ENCODE measurements around the gene IGSF21.

Gene IGSF21

DNA sequence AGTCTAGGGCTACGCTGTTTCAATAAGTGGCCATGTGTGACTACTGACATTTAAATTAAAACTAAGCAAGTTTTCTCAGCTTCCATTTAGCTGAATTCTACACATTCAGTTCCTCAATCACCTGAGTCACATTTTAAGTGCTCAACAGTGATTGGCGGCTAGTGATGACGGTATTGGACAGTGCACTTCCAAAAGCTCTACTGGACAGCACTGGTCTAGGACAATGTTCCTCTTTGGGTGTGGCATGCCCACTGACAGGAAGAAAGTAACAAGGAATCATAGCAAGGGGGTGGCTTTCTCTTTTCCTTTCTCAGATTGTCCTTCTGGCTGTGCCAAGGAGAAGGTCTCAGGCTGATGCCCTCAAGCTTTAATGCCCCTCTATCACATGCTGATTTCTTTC is 11.7 kb downstream of the IGSF21 start:
- no peak for DNase-seq

DNA sequence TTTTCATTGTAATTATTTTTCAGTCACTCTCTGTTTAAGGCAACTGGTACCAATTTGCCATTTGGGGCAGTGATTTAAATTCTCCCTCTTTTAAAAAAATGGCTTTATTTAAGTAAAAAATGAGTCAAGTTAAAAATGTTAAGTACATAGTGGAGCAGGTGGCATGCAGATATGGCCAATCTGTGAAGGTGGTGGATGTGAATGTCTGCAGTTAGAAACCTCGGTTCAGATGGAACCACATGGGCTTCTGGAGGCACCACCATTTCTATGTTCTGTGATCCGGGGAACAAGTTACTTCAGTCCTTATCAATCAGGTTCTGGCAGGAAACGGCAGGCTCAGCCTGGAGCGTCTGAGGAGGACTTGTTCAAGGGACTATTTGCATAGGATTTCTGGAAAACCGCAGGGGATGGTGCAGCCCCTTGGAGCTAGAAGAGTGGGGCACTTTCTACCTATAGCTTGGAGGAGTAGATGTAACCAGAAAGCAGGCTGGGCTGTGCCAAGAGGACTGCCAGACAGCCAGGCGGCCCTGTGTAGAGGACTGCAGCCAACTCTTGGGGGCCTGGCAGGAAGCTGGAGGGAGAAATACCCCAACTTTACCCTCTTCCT is 12.3 kb downstream of the IGSF21 start:
- no peak for DNase-seq

DNA sequence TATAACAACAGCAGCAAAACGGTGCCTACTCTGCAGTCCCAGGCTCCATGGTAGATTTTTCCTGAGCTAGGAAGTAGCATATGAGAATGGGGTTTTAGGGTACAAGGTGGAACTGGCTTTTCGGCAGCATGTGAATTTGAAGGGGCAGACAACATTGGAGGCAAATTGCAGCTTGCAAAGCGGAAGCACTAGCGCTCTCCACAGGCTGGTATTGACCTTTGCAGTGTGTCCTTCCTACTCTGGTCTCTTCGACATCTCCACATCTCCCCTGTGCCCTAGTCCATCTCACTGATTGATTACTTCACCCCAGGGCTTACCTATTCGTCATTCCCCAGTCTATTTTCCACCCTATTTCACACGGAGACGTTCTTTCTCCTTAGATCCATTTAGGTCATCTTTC is 13.0 kb downstream of the IGSF21 start:
- DNase-seq = no peak

DNA sequence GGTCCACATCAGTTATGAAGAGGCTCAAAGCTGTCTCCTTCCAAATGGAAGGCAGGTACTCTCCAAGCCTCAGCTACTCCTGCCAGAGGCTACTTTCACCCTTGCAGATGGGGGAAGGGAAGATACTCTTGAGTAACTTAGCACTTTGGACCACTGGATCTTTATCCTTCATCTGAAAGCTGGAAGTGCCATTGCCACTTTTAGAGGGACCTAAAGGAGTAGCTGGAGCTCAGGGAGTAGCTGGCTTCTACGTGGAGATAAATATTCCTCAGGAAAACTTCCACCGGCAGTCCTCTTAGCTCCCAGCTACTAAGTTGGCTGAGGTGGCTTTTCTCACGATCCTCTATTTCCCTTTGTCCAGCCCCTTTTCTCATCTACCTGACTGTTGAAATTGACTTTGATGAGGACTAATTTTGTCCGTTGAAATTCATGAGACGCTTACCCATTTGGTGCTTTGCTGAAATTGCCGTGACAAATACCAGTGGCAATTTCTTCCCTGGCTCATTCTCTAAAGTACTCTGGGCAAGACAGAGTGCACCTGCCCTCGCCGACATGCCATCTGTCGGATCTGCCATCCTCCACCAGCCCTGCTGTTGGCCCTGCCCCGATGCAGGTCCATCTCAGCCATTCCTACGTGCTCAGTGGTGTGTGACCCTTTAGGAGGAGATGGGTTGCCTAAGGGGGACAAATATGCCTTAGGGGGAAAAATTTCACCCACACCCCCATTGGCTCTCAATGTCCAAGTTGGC is 13.6 kb downstream of the IGSF21 start:
- no peak for DNase-seq

DNA sequence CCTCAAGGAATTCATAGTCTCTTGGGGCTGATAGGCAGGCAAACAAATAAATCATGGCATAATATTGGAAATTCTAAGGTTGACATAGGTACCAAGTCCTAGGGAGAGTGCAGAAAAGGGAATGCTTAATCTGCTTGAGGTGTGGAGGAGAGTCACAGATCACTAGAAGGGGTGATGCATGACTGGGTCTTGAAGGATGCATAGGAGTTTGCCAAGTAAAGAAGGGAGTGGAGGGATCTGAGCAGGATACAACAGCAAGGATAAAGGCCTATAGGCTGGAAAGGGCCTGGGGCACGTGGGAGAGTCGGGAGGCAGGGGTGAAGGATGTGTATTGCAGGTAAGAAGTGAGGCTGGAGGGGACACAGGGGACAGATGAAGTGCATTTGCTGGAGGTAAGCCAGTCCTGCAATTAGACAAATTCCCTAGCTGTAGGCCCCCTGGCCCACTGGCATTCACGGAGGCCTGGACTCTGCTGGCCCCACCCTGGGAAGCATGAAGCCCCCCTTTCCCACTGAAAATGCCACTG is 15.9 kb downstream of the IGSF21 start:
- no peak for DNase-seq

DNA sequence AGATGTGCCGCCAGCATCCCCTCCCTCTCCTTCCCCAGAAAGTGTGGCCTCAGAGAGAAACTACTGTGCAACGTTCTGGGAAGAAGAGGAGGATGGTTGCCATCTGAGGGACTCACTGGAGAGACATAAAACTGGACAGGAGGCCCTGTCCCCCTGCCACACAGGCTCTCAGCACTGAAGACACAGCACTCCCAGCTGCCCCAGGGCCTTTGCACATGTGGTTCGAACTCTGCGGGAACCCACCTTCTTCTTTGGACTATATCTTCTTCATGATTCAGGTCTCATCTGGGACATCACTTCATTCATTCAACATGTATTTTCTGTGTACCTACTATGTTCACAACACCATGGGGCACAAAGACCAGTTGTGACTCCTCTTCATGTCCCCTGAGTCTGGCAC is 17.4 kb downstream of the IGSF21 start:
- DNase-seq = no peak

DNA sequence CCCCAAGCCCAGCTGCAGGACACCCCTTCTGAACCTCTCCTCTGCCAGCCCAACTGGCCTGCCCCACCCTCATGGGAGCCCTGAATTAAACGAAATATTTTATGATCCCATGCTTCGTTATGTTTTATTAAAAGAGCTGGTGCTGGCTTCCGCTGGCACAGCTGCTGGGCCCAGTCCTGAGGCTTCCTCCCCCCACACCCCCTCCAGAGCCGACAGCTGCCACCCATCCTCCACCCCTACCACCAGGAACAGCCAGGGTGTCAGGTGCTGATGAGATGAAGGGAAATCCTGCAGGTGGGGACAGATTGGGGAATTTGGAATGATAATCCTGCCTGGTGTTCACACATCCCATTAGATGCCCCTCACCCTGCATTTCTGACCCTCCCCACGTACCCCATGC is 19.0 kb downstream of the IGSF21 start:
- no peak for DNase-seq

DNA sequence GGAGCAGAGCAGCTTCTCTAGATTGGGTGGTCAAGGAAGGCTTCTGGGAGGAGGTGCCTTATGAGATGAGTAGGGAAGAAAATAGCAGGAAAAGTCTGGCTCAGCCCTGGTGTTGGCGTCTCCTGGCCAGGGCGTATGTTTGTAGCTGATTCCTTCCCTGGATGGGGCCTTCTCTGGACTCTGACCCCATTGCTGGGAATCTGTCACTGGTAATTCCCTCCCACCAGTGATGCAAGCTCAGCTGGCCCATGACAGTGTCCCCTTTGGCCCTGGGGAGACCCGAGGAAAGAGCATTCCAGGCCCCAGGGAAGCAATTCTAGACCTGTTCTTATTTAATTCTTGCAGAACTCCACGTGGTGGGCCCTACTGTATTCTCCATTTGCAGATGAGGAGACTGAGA is 20.7 kb downstream of the IGSF21 start:
- no peak for DNase-seq

DNA sequence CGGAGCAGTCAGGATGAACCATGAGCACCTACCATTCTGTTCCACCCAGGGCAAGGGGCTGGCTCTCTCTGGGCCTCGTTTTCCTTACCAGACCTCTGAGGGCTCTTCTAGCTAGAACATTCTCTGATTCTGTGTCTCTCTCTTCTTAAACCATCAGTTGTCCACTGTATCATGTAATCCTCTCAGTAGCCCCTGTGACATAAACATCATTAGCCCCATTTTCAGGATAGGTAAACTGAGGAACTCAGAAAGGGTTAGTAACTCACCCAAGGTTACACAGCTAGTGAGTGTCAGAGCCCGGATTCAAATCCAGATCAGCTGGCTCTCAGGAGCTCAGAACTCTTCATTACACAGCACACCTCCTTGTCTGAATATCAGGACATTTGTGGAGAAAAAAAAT is 22.8 kb downstream of the IGSF21 start:
- DNase-seq = no peak

DNA sequence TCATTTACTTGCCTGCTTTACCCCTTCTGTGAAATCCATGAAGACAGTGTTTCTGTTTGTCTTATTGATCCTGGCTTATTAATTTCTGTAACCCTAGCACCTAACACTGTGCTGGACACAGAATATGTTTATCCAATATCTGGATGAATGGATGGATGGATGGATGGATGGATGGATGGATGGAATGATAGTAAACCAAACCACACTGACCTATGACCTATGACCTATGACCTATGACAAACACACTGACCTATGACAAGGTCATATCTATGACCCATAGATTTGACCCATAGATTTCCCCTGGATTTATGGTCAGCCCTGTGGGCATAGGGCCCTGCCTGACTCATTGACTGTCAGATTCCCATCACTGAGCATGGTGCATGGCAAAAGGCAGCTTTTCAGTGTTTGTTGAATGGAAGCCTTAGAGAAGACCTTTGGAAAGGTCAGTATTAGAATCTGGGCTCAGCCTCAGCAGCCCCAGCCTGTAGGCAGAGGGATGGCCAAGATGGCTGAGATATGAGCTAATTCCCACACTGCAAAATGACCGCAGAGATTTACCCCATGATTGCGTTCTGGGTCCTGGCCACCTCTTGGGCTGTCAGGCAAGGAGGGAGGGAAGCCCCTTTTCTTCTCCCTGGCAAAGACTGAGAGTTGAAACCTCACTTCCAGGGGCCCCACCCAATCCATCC is 24.6 kb downstream of the IGSF21 start:
- no peak for DNase-seq

DNA sequence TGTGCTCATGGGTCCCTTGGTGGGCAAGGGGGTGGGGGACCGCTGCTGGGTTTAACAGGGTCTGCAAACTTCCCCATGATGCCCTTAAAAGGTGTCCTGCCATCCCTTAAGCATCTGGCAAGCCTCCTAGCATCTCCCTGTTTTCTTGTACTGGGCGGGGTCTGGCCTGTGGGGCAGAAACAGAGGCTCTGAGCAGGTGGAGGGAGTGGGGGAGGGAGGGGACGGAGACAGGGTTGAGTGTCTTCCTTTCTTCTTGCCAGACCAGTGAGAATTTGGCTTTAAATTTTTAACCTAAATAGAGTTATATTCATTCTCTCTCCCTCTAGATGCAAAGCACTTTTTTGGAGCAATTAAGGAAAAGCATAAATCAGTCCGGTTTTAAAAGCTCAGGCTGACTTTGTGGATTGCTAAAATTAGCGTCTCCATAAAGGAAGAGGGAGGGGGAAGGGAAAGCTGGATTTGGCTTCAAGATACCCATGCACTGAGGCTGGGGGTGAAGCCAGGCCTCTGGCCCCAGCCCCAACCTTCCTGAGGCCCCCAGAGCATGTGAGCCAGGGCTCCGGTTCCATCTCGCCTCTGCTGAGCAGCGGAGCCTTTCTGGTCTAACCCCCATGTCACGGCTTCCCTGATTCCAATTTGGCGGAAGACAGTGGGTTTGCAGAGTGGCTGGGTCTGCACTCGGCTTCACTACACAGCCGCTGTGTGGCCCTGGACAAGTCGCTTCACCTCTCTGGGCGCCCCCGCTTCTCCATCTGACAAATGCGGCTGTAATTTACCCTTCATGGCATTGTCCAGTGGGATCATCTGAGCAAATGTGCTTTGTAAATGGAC is 25.3 kb downstream of the IGSF21 start:
- no peak for DNase-seq

DNA sequence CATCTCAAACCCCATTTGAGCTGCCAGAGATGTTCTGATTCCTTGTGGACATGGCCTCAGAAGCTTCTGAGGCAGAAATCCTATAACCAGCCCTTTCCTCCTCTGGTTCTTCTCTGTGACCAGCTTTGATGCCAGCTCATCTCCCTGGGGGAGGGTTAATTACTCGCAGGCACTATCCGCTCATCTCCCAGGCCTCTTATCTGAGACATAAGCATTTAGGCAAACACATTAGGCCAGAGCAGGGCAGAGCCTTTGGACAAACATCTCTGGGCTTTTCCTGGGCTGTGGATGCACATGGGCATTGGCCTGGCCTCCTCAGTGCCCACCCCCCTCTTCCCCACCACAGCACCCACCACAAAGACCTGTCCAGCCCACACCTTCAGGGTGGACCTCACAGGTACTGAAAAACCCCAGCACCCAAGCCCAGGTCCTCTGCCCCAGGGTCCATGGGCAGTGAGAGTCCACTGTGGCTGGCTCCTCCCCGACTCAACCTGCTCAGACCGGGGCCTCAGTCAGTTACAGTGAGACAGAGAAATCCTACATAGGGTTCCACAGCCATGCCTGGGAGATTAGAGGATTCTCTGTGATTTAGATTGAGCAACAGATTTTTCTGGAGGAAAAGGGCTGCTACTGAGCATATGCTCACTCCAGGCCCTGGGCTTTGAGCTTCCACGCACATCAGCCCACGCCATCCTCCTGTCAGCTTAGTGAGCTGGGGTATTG is 26.9 kb downstream of the IGSF21 start:
- DNase-seq = no peak

DNA sequence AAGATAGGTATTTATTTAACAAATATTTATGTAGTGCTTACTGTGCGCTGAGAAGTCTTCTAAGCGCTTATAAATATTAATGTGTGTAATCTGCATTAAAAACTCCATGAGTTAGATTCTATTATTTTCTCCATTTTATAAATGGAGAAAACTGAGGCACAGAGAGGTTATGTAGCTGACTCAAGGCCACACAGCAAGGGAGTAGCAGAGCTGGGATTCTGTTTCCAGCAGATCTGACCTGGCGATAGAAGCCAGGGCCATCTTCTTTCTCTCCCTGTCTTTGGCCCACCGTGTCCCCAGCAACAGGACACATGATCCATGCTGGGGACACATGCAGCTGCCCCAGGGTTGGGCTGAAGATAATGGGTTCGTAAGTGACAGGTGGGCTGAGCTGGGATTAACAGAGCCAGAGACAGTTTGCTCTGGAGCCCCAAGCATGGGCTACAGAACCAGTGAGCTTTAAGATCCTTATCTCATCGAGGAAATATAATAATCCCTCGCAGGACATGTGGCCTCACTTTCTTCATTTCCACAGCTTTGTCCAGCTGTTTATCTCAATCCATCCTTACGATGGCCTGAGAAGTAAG is 30.3 kb downstream of the IGSF21 start:
- DNase-seq = no peak

DNA sequence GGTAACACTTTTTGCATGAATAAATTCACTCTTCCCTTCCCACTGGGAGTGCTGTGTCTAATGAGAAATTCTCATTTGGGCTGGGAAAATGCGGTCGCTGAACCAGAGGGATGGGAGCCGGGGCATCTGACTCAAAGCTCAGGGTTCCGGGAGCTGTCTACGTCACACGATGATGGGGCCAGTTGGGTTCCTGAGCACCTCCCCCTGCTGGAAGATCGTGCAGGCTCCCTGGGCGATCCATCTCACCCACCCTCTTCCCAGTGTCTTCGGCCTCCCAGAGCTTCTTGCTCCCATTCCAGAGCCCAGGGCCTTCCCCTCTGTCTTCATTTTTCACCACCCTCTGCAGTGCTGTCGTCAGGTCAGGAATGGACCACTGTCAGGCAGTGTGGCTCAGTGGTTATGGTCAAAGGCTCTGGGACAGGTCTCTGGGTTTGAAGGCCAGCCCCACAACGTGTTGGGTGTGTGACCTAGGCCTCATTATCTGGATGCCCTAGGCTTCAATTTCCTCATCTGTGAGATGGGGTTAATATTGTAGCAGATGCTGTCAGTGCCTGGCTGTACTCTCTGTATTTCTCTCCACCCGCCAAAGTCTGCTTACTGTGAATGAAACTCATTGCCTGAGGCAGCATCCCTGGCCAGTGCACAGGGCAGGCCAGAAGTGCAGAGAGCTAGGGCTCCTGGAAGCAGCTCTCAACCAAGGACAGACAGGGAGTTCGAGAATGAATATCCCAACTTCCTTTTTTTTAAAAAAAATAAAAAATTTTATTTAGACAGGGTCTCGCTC is 31.8 kb downstream of the IGSF21 start:
- DNase-seq = no peak

DNA sequence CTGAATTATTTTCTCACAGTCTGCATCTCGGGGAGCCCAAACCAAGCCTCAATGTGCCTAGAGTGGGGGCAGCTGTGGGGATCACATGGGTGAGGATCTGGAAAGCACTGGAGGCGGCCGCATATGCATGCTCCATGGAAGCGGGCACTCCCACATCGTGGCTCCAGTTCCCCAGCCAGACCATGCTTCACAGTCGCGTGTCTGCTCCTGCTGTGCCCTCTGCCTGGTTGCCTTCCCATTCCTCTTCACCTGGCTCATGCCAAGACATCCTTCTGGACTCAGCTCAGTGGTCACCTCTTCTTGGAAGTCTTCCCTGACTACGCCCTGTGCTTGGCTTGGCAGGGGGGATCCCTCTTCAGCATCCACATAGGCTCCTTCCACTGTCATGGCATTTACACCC is 32.8 kb downstream of the IGSF21 start:
- DNase-seq = no peak

DNA sequence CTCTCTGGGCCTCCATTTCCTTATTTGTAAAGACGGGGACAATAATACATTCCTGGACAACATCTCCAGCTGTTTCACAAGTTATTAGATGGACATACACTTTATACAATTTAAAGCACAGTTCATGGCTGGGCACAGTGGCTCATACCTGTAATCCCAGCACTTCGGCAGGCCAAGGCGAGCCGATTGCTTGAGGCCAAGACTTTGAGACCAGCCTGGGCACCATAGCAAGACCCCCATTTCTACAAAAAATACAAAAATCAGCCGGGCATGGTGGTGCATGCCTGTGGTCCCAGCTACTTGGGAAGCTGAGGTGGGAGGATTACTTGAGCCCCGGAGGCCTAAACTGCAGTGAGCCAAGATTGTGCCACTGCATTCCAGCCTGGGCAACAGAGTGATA is 34.1 kb downstream of the IGSF21 start:
- DNase-seq = no peak

DNA sequence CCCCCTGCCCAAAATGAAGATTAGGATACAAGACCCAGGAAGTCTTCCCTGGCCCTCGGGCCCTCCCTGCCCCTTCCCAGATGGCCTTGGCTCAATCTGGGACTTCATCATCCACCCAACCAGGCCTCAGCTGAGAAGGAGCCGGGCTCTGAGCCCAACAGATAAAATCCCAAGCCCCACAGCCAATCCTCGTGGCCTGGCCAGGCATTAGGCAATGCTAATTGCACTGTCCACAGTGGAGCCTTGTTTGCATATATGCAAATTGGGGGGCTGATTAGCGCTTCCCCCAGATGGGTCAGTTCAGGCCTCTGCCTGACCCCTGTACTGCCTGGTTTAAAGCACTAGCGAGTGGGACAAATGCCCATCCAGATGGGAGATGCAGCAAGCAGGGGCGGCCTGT is 34.9 kb downstream of the IGSF21 start:
- DNase-seq = peak in 24 of 56 donors; percentile 2 to 52 (median 14)

DNA sequence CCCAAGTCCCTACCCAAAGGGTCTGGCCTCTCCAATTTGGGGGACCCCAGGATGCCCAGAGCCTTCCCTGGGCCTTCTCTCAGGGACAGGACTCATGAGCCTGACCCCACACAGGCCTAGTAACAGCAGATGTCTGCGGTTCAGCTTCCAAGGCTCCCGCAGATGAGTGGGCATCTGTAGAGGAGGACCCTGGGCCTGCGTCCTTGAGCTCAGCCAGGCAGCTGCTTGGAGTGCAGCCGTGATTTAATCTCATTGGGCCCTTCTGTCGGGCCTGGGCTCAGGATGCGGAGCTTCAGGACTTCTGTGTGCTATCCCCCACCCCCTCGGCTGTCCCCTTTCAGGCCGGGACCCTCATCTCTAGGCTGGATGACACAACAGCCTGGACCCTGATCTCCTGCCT is 35.4 kb downstream of the IGSF21 start:
- peak in 1 of 56 donors; percentile 16 for DNase-seq

DNA sequence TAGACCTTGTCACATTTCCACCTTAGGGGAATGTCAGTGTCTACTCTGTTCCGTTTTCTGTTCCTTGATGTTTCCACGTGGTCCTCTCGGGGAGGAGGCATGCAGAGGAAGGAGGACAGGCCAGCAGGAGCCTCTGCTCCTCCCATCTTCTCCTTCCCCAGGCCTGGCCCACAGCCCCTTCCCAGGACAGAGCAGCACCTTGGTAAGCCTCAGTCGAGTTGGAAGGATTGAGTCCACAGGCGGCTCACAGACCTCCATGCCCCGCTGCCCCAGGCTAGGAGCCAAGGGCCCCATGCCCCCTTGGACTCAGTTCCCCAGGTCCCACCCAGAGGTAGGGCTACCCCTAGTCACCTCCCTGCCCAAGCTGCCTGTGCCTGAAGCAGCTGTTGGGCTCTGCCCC is 36.5 kb downstream of the IGSF21 start:
- DNase-seq = no peak

All from nucleus accumbens (tissue), 56 donors.